SU-DHL-6 (cell line): ENCODE results near the gene PRPS2.

Experiments used
- CTCF ChIP-seq: fragments of 200-600 bp; sonication (generic); IDR thresholded peaks from one replicate; pipeline ENCODE4 v1.5.1; 2017; ENCODE audit warnings: antibody characterized with exemption, mild to moderate bottlenecking, low read length, moderate library complexity; ENCODE audit not compliant: insufficient read depth, poor library complexity, severe bottlenecking
- EZH2phosphoT487 ChIP-seq: fragments of 200-600 bp; sonication (generic), shearing (Covaris generic); conservative IDR thresholded peaks from 2 replicates; pipeline ENCODE4 v1.6.1; 2018; ENCODE audit warnings: mild to moderate bottlenecking, antibody characterized with exemption, low read length, moderate library complexity, mixed read lengths

- TF ChIP-seq CTCF, result no peak
- TF ChIP-seq EZH2phosphoT487, result no peak
These were observed 76.5 kb downstream of the PRPS2 start for GRCh38 chrX:12867685-12868084.
